Breast epithelium (tissue), 3 donors: Measurements from ENCODE around the gene ISY1.

Experiments
- CTCF ChIP-seq, 3 donors: fragments of 450-650 bp; IDR thresholded peaks; one replicate each; pipeline ENCODE4 v1.5.1; 2016 to 2017; ENCODE audit warnings: antibody characterized with exemption in 3 of 3, mild to moderate bottlenecking in 3 of 3, moderate library complexity in 3 of 3
- POLR2A ChIP-seq: fragments of 450-650 bp; IDR thresholded peaks from one replicate; pipeline ENCODE4 v1.6.1; 2016; ENCODE audit warnings: antibody characterized with exemption, mild to moderate bottlenecking, moderate library complexity
- POLR2AphosphoS5 ChIP-seq, 3 donors: sonication (generic); formaldehyde crosslinking; IDR thresholded peaks; one replicate each; pipeline ENCODE4 v1.6.1; 2017; ENCODE audit warnings: antibody characterized with exemption in 3 of 3

GRCh38 chr3:129144786-129145185 lies 16.1 kb downstream of the ISY1 start:
- TF ChIP-seq CTCF (IDR thresholded peaks at IDR 0.05) = no peak
- TF ChIP-seq POLR2AphosphoS5 (IDR thresholded peaks at IDR 0.05) = no peak
- no peak for TF ChIP-seq POLR2A
